ENCODE results near the gene FLOT2.

DNA sequence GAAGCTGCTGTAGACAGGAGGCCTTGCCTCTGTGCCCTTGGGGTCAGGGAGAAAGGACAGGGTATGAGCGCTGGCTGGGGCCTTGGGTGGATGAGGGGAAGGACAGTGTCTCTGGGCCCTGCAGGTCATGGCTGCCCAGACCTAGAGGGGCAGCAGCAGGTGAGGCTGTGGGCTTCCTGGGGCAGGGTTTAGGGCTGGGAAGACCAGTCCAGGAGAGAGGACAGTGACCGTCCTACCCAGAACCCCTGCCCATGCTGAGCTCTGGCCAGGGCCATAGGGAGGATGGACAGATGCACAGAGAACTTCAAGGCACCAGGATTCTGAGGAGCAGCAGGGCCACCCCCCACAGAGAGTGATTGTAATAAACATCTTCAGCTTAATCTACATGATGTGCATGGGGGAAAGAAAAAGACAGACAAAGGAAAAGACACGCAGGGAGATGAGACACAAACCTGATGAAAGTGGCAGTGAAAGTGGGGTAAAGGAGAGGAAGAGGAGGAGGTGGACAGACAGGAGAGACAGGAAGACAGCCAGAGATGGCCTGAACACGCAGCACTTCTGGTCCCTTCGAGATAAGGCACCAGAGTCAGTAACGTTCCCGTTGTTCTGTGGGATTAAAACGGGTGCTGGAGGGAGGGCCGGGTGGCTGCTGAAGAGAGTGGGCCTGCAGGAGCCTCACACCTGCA lies 17.5 kb downstream of the FLOT2 start:
- TF ChIP-seq POLR2AphosphoS5 (IDR thresholded peaks at IDR 0.05; ENCODE audit: low read depth, low read length) (no peak), TAF1 (IDR thresholded peaks at IDR 0.05; ENCODE audit: low read depth, low read length) (no peak), POLR2A (IDR thresholded peaks at IDR 0.05; ENCODE audit: low read depth, low read length) (no peak), POU2F2 (IDR thresholded peaks at IDR 0.05; ENCODE audit: low read depth, low read length) (no peak), SPI1 (IDR thresholded peaks at IDR 0.05; ENCODE audit: low read depth, low read length) (no peak)

Measured in GM12891 (cell line).